PC-3 (cell line): ENCODE data around the gene SALL4. TPM values are rescaled to one million over a fixed set of nuclear protein-coding genes. Genes with fewer than 3 reads are reported as not detected.

ENCODE experiments used
- ATAC-seq: fragments of 200-7000 bp; cut with Tn5 transposase; 2 replicates; pipeline ENCODE4 v1.9.1; 2020; ENCODE audit warnings: mild to moderate bottlenecking, moderate library complexity
- BruUV-seq: library from RNA; stranded (reverse); fragments of 400-500 nt; replicated peaks from 2 replicates; lab custom pipeline; 2021; lab: Mats Ljungman, UMichigan
- CTCF ChIA-PET: fragments of 300-600 bp; sonication (Branson Sonifier 250); formaldehyde crosslinking; loops from one replicate; lab custom pipeline; 2022; ENCODE audit warnings: antibody characterized with exemption; lab: Charles Lee
- POLR2A ChIA-PET: fragments of 300-600 bp; sonication (Branson Sonifier 250); formaldehyde crosslinking; loops from one replicate; lab custom pipeline; 2022; ENCODE audit warnings: antibody characterized with exemption; ENCODE audit not compliant: unreplicated experiment; lab: Charles Lee
- DNase-seq: peaks from one replicate; pipeline ENCODE4 v3.0.0-alpha.2; 2015
- H2AFZ ChIP-seq: fragments of 300-600 bp; sonication (generic); 2 replicates; pipeline ENCODE4 v1.6.0; 2016; ENCODE audit warnings: antibody characterized with exemption, low read length
- H3F3A ChIP-seq: fragments of 300-600 bp; sonication (generic); one replicate; pipeline ENCODE4 v1.6.0; 2017; ENCODE audit warnings: antibody characterized with exemption, low read length, control low read depth, mild to moderate bottlenecking; ENCODE audit not compliant: unreplicated experiment
- H3K27ac ChIP-seq: fragments of 300-600 bp; sonication (generic); 2 replicates; pipeline ENCODE4 v1.5.1; 2016; ENCODE audit warnings: mild to moderate bottlenecking, low read length
- H3K27me3 ChIP-seq: fragments of 300-600 bp; sonication (generic); 2 replicates; pipeline ENCODE4 v1.6.1; 2016; ENCODE audit warnings: low read length, mixed read lengths
- H3K36me3 ChIP-seq: fragments of 300-600 bp; sonication (generic); 2 replicates; pipeline ENCODE4 v1.6.1; 2016; ENCODE audit warnings: low read depth, mixed run types, low read length, mixed read lengths
- H3K4me1 ChIP-seq: fragments of 300-600 bp; sonication (generic); 2 replicates; pipeline ENCODE4 v1.5.1; 2016; ENCODE audit warnings: low read length; ENCODE audit not compliant: insufficient read depth
- H3K4me2 ChIP-seq: fragments of 300-600 bp; sonication (generic); 2 replicates; pipeline ENCODE4 v1.6.0; 2016; ENCODE audit warnings: low read length
- H3K4me3 ChIP-seq: fragments of 300-600 bp; sonication (generic); 2 replicates; pipeline ENCODE4 v1.5.1; 2016; ENCODE audit warnings: mild to moderate bottlenecking, low read length, mixed read lengths
- H3K79me2 ChIP-seq: fragments of 300-600 bp; sonication (generic); 2 replicates; pipeline ENCODE4 v1.6.1; 2017; ENCODE audit warnings: low read length, mixed read lengths
- H3K9ac ChIP-seq: fragments of 300-600 bp; sonication (generic); 2 replicates; pipeline ENCODE4 v1.6.0; 2016; ENCODE audit warnings: mild to moderate bottlenecking, low read length
- H3K9me2 ChIP-seq: fragments of 300-600 bp; sonication (generic); replicated peaks from 2 replicates; pipeline ENCODE4 v1.6.1; 2016; ENCODE audit warnings: mixed run types, low read length, mixed read lengths
- H3K9me3 ChIP-seq: fragments of 300-600 bp; sonication (generic); 2 replicates; pipeline ENCODE4 v1.6.1; 2016; ENCODE audit warnings: low read length, mixed read lengths
- H4K20me1 ChIP-seq: fragments of 300-600 bp; sonication (generic); 2 replicates; pipeline ENCODE4 v1.6.1; 2016; ENCODE audit warnings: low read length, mixed read lengths
- CTCF ChIP-seq: fragments of 300-600 bp; sonication (generic); conservative IDR thresholded peaks from 2 replicates; pipeline ENCODE4 v1.5.1; 2017; ENCODE audit warnings: antibody characterized with exemption, low read depth, mild to moderate bottlenecking, low read length
- EZH2 ChIP-seq: fragments of 300-600 bp; sonication (generic); IDR thresholded peaks from one replicate; pipeline ENCODE4 v1.6.1; 2017; ENCODE audit warnings: antibody characterized with exemption, mild to moderate bottlenecking, low read length; ENCODE audit not compliant: unreplicated experiment
- EZH2phosphoT487 ChIP-seq: fragments of 300-600 bp; sonication (generic); IDR thresholded peaks from 2 replicates; pipeline ENCODE4 v1.6.1; 2018; ENCODE audit warnings: mild to moderate bottlenecking, antibody characterized with exemption, low read length, borderline replicate concordance
- intact Hi-C: fragments of 100-400 bp; cut with micrococcal nuclease; formaldehyde crosslinking; loops from 2 replicates; pipeline ENCODE4 v1.9.0; 2023
- total RNA-seq: library from RNA; depleted of rRNA; stranded (reverse); fragments of >200 nt; gene quantifications from 2 replicates; pipeline ENCODE4 v1.2.3, GENCODE V29; 2014

SALL4 gene
- total RNA-seq, 1 experiment from 2014 or later, result 3.1 TPM

DNA sequence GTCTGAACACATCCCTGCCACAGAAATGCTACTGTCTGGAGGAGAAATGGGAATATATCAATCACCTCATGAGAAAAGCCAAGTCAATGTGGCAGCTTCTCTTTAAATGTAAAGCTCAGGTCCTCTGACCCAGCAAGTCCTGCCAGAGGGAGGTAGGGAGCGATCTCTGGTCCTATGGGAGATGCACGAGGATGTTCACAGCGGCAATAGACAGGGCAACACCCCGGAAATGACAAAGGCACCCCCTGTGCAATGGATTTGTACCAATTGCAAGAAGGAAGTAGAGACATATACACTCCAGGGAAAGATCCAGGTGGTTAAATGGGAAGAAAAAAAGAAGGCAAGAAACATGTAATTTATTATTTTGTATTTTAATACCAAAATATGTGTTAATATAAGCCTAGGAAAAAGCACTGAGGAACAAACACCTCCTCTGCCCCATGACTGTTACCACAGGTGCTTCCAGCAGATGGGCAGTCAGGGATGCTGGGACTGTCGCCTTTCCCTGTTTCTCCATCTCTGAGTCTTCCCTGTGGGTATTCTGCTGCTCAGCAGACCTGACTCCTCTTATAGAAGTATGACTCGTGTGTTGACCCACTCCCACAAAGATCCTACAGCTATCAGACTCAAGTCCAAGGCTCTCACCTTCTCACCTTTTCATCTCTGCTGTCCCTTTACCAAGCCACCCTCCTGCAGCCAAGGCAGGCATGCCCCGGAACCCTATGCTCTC lies 55.0 kb downstream of the SALL4 start:
- TF ChIP-seq EZH2, result no peak
- TF ChIP-seq EZH2phosphoT487, result no peak
- TF ChIP-seq CTCF, result no peak
- Histone ChIP-seq H3K79me2 (peaks cover 52% of the 10 kb centered on the region), H2AFZ (no peak overlapping the region), H3K27ac (peak overlapping the region; percentile 5; the same call in 1 of the 2 replicates), H3K4me3 (no peak overlapping the region), H3K9ac (no peak overlapping the region; the same call in 1 of the 2 replicates), H3K4me1 (peaks cover 74% of the 10 kb centered on the region), H3F3A (peaks cover 6% of the 10 kb centered on the region), H4K20me1 (no peaks in the 10 kb centered on the region), H3K36me3 (no peaks in the 10 kb centered on the region), H3K4me2 (no peak overlapping the region), H3K9me3 (no peaks in the 10 kb centered on the region), H3K27me3 (no peaks in the 10 kb centered on the region), H3K9me2 (no peaks in the 10 kb centered on the region)
- no TSS peak for BruUV-seq
- no peak for ATAC-seq
- intact Hi-C loops, result loop anchor here (10.0 kb wide), 1 partner anchor 763 kb away; no protein-coding TSS in a partner anchor
- POLR2A ChIA-PET, result no interaction called here
- CTCF ChIA-PET, result interaction anchor here (0.6 kb wide), 1 partner anchor 313 kb away, joined by 9 read pairs; no protein-coding TSS in a partner anchor
- peak; percentile 52 for DNase-seq

DNA sequence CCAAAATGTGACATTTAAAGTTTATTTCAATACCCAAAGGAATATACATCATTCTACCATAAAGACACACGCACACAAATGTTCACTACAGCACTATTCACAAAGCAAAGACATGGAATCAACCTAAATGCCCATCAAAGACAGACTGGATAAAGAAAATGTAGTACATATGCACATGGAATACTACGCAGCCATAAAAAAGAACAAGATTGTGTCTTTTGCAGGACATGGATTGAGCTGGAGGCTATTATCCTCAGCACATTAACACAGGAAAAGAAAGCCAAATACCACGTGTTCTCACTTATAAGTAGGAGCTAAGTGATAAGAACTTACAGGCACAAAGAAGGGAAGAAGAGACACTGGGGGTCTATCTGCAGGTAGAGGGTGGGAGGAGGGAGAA lies 56.5 kb downstream of the SALL4 start:
- BruUV-seq, result no TSS peak
- Histone ChIP-seq H3K4me2 (no peak overlapping the region), H3K4me1 (peaks cover 69% of the 10 kb centered on the region), H3K79me2 (peaks cover 53% of the 10 kb centered on the region), H3K36me3 (no peaks in the 10 kb centered on the region), H4K20me1 (no peaks in the 10 kb centered on the region), H3K27me3 (no peaks in the 10 kb centered on the region), H3K4me3 (no peak overlapping the region), H3F3A (peaks cover 11% of the 10 kb centered on the region), H3K27ac (no peak overlapping the region), H2AFZ (no peak overlapping the region), H3K9me3 (no peaks in the 10 kb centered on the region), H3K9me2 (no peaks in the 10 kb centered on the region), H3K9ac (no peak overlapping the region)
- intact Hi-C loops, result loop anchor here (2.0 to 10.0 kb wide), 2 partner anchors 107 to 761 kb away; no protein-coding TSS in a partner anchor
- TF ChIP-seq EZH2 (no peak), EZH2phosphoT487 (no peak), CTCF (no peak)
- ChIA-PET CTCF (no interaction called here), POLR2A (no interaction called here)
- DNase-seq (no peak), ATAC-seq (no peak)

DNA sequence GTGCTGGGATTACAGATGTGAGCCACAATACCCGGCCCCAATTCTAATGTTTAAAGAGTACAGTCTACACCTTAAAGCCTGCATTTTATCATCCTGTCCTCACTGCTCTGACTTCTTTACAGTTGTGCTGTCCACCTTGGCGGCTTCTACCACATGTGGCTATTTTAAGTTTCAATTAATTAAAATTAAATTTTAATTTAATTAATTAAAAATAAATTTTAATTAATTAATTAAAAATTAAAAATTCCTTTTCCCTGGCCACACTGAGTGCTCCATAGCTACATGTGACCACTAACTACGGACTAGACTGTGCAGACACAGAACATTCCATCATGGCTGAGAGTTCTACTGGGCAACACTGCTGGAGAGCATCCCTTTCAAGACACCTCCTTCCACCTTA lies 61.5 kb downstream of the SALL4 start:
- peaks cover 56% of the 10 kb centered on the region for H3K4me1 ChIP-seq

More for the DNA sequence above, 61.5 kb downstream of the SALL4 start:
- no peak for ATAC-seq
- Histone ChIP-seq H3K36me3 (no peaks in the 10 kb centered on the region), H3K4me3 (no peak overlapping the region), H3K9me3 (no peaks in the 10 kb centered on the region), H3K27me3 (no peaks in the 10 kb centered on the region), H2AFZ (no peak overlapping the region), H3K4me2 (no peak overlapping the region), H3F3A (peaks cover 11% of the 10 kb centered on the region), H3K9ac (no peak overlapping the region), H4K20me1 (no peaks in the 10 kb centered on the region), H3K9me2 (no peaks in the 10 kb centered on the region), H3K27ac (no peak overlapping the region), H3K79me2 (peaks cover 38% of the 10 kb centered on the region)
- intact Hi-C loops, result loop anchor here (10.0 kb wide), 1 partner anchor 756 kb away; no protein-coding TSS in a partner anchor
- ChIA-PET CTCF (no interaction called here), POLR2A (interaction anchor here (0.5 kb wide), 1 partner anchor 9 kb away, joined by 3 read pairs; no protein-coding TSS in a partner anchor)
- no peak for DNase-seq
- TF ChIP-seq EZH2phosphoT487 (no peak), CTCF (no peak), EZH2 (no peak)
- no TSS peak for BruUV-seq
